Caco-2 (cell line): ENCODE results near the gene PIAS2. TPM values are rescaled to one million over a fixed set of nuclear protein-coding genes. Genes with fewer than 3 reads are reported as not detected.
"Not testable (repeated sequence)": the region's sequence is repeated elsewhere in the genome, so short reads cannot be mapped to it uniquely, and the experiment has no call there.

Source experiments
- BruUV-seq: library from RNA; stranded (reverse); fragments of 400-500 nt; replicated peaks from 2 replicates; lab custom pipeline; 2021; lab: Mats Ljungman, UMichigan
- CTCF ChIA-PET: fragments of 300-600 bp; sonication (Branson Sonifier 250); formaldehyde crosslinking; loops from one replicate; lab custom pipeline; 2022; ENCODE audit warnings: antibody characterized with exemption; lab: Charles Lee
- POLR2A ChIA-PET: fragments of 300-600 bp; sonication (Branson Sonifier 250); formaldehyde crosslinking; loops from one replicate; lab custom pipeline; 2022; ENCODE audit warnings: antibody characterized with exemption; lab: Charles Lee
- DNase-seq, 2 experiments: peaks; one replicate each; pipeline versions ENCODE4 v3.0.0 to v3.0.0-alpha.2; 2020 to 2022
- H3K27me3 ChIP-seq: replicated peaks from 2 replicates; pipeline ENCODE4 v1.6.0; 2011; ENCODE audit warnings: low read length; ENCODE audit not compliant: control insufficient read depth, insufficient read depth
- H3K36me3 ChIP-seq: 2 replicates; pipeline ENCODE4 v1.5.1; 2011; ENCODE audit warnings: low read length; ENCODE audit not compliant: control insufficient read depth, insufficient read depth
- H3K4me1 ChIP-seq: fragments of 250-450 bp; sonication (Bioruptor Pico); 2 replicates; pipeline ENCODE4 v1.5.1; 2020; ENCODE audit warnings: mild to moderate bottlenecking
- H3K4me3 ChIP-seq: 2 replicates; pipeline ENCODE4 v1.5.1; 2011; ENCODE audit warnings: low read depth, mild to moderate bottlenecking, control low read depth, low read length
- H3K9me3 ChIP-seq: fragments of 250-450 bp; sonication (Bioruptor Pico); 2 replicates; pipeline ENCODE4 v1.5.1; 2020; ENCODE audit warnings: mild to moderate bottlenecking, moderate library complexity
- H3K27ac Mint-ChIP-seq: one replicate; pipeline ENCODE4 v1.8.0; 2022; ENCODE audit warnings: mixed read lengths; ENCODE audit not compliant: unreplicated experiment
- H3K27me3 Mint-ChIP-seq: one replicate; pipeline ENCODE4 v1.8.0; 2022; ENCODE audit warnings: mixed read lengths; ENCODE audit not compliant: insufficient read depth, unreplicated experiment
- H3K36me3 Mint-ChIP-seq: one replicate; pipeline ENCODE4 v1.8.0; 2022; ENCODE audit warnings: mild to moderate bottlenecking, mixed read lengths; ENCODE audit not compliant: insufficient read depth, unreplicated experiment
- H3K4me1 Mint-ChIP-seq: one replicate; pipeline ENCODE4 v1.8.0; 2022; ENCODE audit warnings: low read depth, mixed read lengths; ENCODE audit not compliant: unreplicated experiment
- H3K4me3 Mint-ChIP-seq: one replicate; pipeline ENCODE4 v1.8.0; 2022; ENCODE audit warnings: mild to moderate bottlenecking, moderate library complexity, mixed read lengths; ENCODE audit not compliant: unreplicated experiment
- H3K9me3 Mint-ChIP-seq: one replicate; pipeline ENCODE4 v1.8.0; 2022; ENCODE audit warnings: mixed read lengths; ENCODE audit not compliant: unreplicated experiment
- intact Hi-C: fragments of 100-400 bp; cut with micrococcal nuclease; formaldehyde crosslinking; loops from one replicate; pipeline ENCODE4 v1.10.0; 2022; ENCODE audit not compliant: unreplicated experiment
- total RNA-seq: library from RNA; stranded (reverse); gene quantifications from 2 replicates; pipeline ENCODE4 v1.2.3, GENCODE V29; 2022
- TF ChIP-seq, protein P1 (sequence below), 2 experiments: fragments of 200-600 bp in 1 of 2; IDR thresholded peaks; 1 replicate in 1 of 2; 2 replicates in 1 of 2; pipeline versions ENCODE4 v1.5.1 to v1.8.0; 2011 to 2022; ENCODE audit warnings: antibody characterized with exemption in 1 of 2, control low read depth in 1 of 2, inconsistent platforms in 1 of 2, low read depth in 1 of 2, low read length in 1 of 2, mild to moderate bottlenecking in 1 of 2, moderate library complexity in 1 of 2; ENCODE audit not compliant: insufficient read depth in 1 of 2, severe bottlenecking in 1 of 2, unreplicated experiment in 1 of 2

PIAS2 gene
- total RNA-seq, 1 experiment from 2014 or later, result 16.2 TPM

- Mint-ChIP-seq H3K4me3 (no peak overlapping the region), H3K4me1 (no peaks in the 10 kb centered on the region), H3K36me3 (no peaks in the 10 kb centered on the region), H3K27ac (no peak overlapping the region), H3K9me3 (peaks cover 20% of the 10 kb centered on the region), H3K27me3 (no peaks in the 10 kb centered on the region)
- H3K36me3 ChIP-seq, result no peaks in the 10 kb centered on the region
- TF ChIP-seq, protein P1, sequence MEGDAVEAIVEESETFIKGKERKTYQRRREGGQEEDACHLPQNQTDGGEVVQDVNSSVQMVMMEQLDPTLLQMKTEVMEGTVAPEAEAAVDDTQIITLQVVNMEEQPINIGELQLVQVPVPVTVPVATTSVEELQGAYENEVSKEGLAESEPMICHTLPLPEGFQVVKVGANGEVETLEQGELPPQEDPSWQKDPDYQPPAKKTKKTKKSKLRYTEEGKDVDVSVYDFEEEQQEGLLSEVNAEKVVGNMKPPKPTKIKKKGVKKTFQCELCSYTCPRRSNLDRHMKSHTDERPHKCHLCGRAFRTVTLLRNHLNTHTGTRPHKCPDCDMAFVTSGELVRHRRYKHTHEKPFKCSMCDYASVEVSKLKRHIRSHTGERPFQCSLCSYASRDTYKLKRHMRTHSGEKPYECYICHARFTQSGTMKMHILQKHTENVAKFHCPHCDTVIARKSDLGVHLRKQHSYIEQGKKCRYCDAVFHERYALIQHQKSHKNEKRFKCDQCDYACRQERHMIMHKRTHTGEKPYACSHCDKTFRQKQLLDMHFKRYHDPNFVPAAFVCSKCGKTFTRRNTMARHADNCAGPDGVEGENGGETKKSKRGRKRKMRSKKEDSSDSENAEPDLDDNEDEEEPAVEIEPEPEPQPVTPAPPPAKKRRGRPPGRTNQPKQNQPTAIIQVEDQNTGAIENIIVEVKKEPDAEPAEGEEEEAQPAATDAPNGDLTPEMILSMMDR (IDR thresholded peaks at IDR 0.05; ENCODE audit: insufficient read depth in 1 of 2, low read depth in 1 of 2, low read length in 1 of 2, severe bottlenecking in 1 of 2, unreplicated experiment in 1 of 2), result no peak
- DNase-seq, result no peak
- no TSS peak for BruUV-seq
- H3K27me3 ChIP-seq, result no peaks in the 10 kb centered on the region
- ChIA-PET CTCF (no interaction called here), POLR2A (no interaction called here)
- no peaks in the 10 kb centered on the region for H3K4me1 ChIP-seq
- intact Hi-C loops, result no loop called here
- H3K4me3 ChIP-seq, result no peak overlapping the region
- H3K9me3 ChIP-seq, result no peaks in the 10 kb centered on the region
Observed at GRCh38 chr18:46866523-46866922, 50.8 kb downstream of the PIAS2 start.

GRCh38 chr18:46865245-46865644 lies 52.1 kb downstream of the PIAS2 start:
- H3K4me3 Mint-ChIP-seq, H3K4me3 ChIP-seq, DNase-seq, H3K27ac Mint-ChIP-seq, H3K9me3 ChIP-seq, intact Hi-C loops, H3K27me3 ChIP-seq, H3K36me3 Mint-ChIP-seq, CTCF ChIA-PET, POLR2A ChIA-PET, H3K4me1 Mint-ChIP-seq, H3K27me3 Mint-ChIP-seq, H3K36me3 ChIP-seq, BruUV-seq, H3K4me1 ChIP-seq: not testable (repeated sequence)
- H3K9me3 Mint-ChIP-seq, result peaks cover 20% of the 10 kb centered on the region

DNA sequence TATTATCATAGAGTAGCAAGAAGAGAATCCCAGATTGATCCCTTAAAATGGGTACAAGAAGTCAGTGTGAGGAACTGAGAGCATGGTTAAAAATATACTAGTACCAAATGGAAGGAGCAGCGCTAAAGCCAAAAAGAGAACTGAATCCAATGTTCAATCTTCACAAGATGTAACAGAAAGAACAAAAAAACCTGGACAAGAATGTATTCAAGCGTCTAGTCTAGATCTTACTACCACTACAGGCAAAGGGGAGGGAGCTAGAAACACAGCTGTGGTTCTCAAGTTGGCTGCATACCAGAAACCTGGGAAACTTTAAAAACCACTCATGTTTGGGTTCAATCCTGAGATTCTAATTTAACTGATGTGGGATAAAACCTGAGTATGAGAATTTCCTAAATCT lies 57.5 kb downstream of the PIAS2 start:
- Histone ChIP-seq H3K27me3 (no peaks in the 10 kb centered on the region), H3K9me3 (no peaks in the 10 kb centered on the region), H3K4me3 (no peak overlapping the region), H3K4me1 (no peaks in the 10 kb centered on the region), H3K36me3 (no peaks in the 10 kb centered on the region)
- no peaks in the 10 kb centered on the region for H3K9me3 Mint-ChIP-seq
- ChIA-PET CTCF (no interaction called here), POLR2A (no interaction called here)
- TF ChIP-seq, protein P1 (IDR thresholded peaks at IDR 0.05; ENCODE audit: insufficient read depth in 1 of 2, low read depth in 1 of 2, low read length in 1 of 2, severe bottlenecking in 1 of 2, unreplicated experiment in 1 of 2), result no peak
- H3K4me1 Mint-ChIP-seq, result peaks cover 5% of the 10 kb centered on the region
- BruUV-seq, result no TSS peak
- H3K4me3 Mint-ChIP-seq, result no peak overlapping the region
- H3K27ac Mint-ChIP-seq, result no peak overlapping the region
- intact Hi-C loops, result no loop called here
- no peak for DNase-seq
- no peaks in the 10 kb centered on the region for H3K27me3 Mint-ChIP-seq
- no peaks in the 10 kb centered on the region for H3K36me3 Mint-ChIP-seq

DNA sequence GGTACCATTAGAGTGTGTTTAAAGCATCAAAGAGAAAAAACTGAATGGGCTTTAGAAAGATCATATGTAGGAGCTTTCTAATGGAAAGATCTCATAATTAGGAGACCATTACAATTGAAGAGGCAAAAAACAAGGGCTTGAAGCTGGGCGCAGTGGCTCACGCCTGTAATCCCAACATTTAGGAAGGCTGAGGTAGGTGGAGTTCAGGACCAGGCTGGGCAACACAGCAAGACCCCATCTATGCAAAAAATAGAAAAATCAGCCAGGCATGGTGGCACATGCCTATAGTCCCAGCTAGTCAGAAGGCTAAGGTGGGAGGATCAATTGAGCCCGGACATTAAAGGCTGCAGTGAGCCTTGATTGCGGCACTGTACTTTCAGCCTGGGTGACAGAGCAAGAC lies 59.0 kb downstream of the PIAS2 start:
- H3K9me3 ChIP-seq, result no peaks in the 10 kb centered on the region
- intact Hi-C loops, result no loop called here
- Mint-ChIP-seq H3K36me3 (no peaks in the 10 kb centered on the region), H3K27ac (no peak overlapping the region), H3K4me3 (no peak overlapping the region), H3K4me1 (peaks cover 5% of the 10 kb centered on the region), H3K9me3 (no peaks in the 10 kb centered on the region), H3K27me3 (no peaks in the 10 kb centered on the region)
- H3K4me3 ChIP-seq, result no peak overlapping the region
- H3K36me3 ChIP-seq, result no peaks in the 10 kb centered on the region
- no peak for DNase-seq
- POLR2A ChIA-PET, result no interaction called here
- CTCF ChIA-PET, result no interaction called here
- no TSS peak for BruUV-seq
- H3K27me3 ChIP-seq, result no peaks in the 10 kb centered on the region
- TF ChIP-seq, protein P1 (IDR thresholded peaks at IDR 0.05; ENCODE audit: insufficient read depth in 1 of 2, low read depth in 1 of 2, low read length in 1 of 2, severe bottlenecking in 1 of 2, unreplicated experiment in 1 of 2), result no peak
- H3K4me1 ChIP-seq, result no peaks in the 10 kb centered on the region
